ENCODE results near the gene FBXO10. TPM values are rescaled to one million over a fixed set of nuclear protein-coding genes. Genes with fewer than 3 reads are reported as not detected.

The FBXO10 gene
- total RNA-seq, 2 donors from 2014 or later, result 2.7 to 2.9 TPM

DNA sequence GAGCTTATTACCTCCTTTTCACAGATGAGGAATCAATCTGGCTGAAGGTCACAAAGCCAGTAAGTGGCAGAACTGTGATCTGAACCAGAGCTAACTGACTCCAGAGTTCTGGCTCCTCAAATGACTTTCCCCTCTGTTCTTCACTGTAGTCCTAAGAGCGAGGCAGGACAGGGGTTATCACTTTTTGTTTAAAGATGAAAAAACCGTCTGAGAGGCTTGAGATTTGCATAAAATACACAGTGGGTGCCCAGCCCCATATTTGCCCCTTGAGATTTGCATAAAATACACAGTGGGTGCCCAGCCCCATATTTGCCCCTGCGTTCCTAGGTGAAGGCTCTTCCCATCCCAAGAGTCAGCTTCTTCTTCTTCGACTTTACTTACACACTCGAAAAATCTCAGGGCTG, 667 bp downstream of the FBXO10 start:
- H3K4me3 ChIP-seq, result peak overlapping the region; percentile 93
- peak overlapping the region; percentile 81 for H3K27ac ChIP-seq
- TF ChIP-seq, protein P1, sequence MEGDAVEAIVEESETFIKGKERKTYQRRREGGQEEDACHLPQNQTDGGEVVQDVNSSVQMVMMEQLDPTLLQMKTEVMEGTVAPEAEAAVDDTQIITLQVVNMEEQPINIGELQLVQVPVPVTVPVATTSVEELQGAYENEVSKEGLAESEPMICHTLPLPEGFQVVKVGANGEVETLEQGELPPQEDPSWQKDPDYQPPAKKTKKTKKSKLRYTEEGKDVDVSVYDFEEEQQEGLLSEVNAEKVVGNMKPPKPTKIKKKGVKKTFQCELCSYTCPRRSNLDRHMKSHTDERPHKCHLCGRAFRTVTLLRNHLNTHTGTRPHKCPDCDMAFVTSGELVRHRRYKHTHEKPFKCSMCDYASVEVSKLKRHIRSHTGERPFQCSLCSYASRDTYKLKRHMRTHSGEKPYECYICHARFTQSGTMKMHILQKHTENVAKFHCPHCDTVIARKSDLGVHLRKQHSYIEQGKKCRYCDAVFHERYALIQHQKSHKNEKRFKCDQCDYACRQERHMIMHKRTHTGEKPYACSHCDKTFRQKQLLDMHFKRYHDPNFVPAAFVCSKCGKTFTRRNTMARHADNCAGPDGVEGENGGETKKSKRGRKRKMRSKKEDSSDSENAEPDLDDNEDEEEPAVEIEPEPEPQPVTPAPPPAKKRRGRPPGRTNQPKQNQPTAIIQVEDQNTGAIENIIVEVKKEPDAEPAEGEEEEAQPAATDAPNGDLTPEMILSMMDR (IDR thresholded peaks at IDR 0.05), result no peak
- H3K9ac ChIP-seq (ENCODE audit: low read depth in 2 of 2, low read length in 2 of 2), result peak overlapping the region; percentile 76 to 79
- no peaks in the 10 kb centered on the region for H3K27me3 ChIP-seq
- H3K36me3 ChIP-seq, result no peaks in the 10 kb centered on the region
- H3K4me1 ChIP-seq, result peaks cover 5% of the 10 kb centered on the region
- intact Hi-C loops (cut with DNase I), result no loop called here
- H3K9me3 ChIP-seq, result no peaks in the 10 kb centered on the region
- DNase-seq, result no peak

DNA sequence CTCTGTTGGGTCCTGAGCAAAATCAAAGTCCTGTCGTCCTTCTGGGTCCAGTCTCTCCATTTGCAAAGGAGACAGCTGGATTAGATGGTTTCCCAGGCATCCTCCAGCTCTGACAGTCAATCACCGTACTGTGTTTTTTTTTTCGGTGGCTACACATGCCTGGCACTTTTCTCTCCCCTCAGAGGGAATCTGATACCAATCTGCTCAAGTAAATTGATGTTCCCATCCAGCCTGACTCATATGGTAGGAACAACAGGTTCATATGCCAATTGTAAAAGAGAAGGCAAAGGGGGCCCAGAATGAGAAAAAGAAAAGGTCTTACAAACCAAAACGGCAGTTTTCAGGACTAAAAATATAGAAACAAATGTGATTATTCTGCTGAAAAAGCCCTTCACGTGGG, 1.2 kb downstream of the FBXO10 start:
- H3K4me1 ChIP-seq, result peaks cover 5% of the 10 kb centered on the region
- intact Hi-C loops (cut with DNase I), result no loop called here
- H3K27ac ChIP-seq, result no peak overlapping the region
- no peaks in the 10 kb centered on the region for H3K36me3 ChIP-seq
- no peak overlapping the region for H3K9ac ChIP-seq (ENCODE audit: low read depth in 2 of 2, low read length in 2 of 2)
- no peaks in the 10 kb centered on the region for H3K9me3 ChIP-seq
- peak overlapping the region; percentile 93 for H3K4me3 ChIP-seq
- TF ChIP-seq, protein P1 (IDR thresholded peaks at IDR 0.05), result no peak
- no peak for DNase-seq
- no peaks in the 10 kb centered on the region for H3K27me3 ChIP-seq

DNA sequence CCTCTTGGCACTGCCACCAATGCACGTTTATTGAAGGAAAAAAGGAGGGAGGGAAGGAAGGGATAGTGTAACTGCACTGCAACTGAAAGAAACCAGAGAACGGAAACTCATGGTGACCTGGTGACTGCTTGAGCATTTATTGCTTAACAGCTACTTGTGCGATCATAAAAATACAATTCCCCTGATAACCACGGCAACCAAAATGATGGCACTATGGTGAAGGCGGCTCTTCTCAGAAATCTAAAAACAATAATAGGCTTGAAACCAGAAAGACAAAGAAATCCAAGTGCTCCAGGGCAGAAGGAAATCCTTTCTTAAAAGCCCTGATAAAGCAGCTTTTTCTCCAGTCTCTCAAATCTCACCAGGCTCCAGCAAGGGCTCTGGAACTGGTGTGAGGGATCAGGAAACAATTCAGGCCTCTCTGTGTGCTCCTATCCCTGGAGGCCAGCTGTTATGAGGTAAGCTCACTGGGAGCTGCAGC, 1.9 kb downstream of the FBXO10 start:
- Histone ChIP-seq H3K9ac (ENCODE audit: low read depth in 2 of 2, low read length in 2 of 2) (no peak overlapping the region), H3K27ac (no peak overlapping the region), H3K9me3 (no peaks in the 10 kb centered on the region), H3K27me3 (no peaks in the 10 kb centered on the region), H3K36me3 (no peaks in the 10 kb centered on the region), H3K4me1 (peaks cover 5% of the 10 kb centered on the region), H3K4me3 (no peak overlapping the region)
- intact Hi-C loops (cut with DNase I), result no loop called here
- TF ChIP-seq, protein P1 (IDR thresholded peaks at IDR 0.05), result no peak
- no peak for DNase-seq

DNA sequence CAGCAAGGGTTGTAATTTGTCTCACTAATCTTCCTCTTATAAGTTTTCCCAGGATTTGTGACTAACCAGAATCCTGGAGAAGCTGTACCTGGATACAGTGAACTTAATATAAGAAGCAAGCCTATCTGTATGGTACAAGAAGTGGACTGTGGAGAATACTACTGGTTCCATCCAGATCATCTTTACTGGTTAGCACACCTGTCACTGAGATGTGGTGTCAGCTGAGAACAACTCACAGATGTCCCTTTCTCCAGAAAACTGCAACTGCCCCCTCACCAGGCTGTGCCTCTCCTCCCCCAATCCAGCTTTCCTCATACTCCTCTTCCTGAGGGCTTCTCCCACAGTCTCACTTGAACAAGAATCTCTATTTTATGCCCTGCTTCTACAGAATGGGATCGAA, 4.9 kb downstream of the FBXO10 start:
- no peaks in the 10 kb centered on the region for H3K36me3 ChIP-seq
- no peak overlapping the region for H3K9ac ChIP-seq (ENCODE audit: low read depth in 2 of 2, low read length in 2 of 2)
- intact Hi-C loops (cut with DNase I), result no loop called here
- TF ChIP-seq, protein P1 (IDR thresholded peaks at IDR 0.05), result no peak
- no peaks in the 10 kb centered on the region for H3K27me3 ChIP-seq
- peaks cover 5% of the 10 kb centered on the region for H3K4me1 ChIP-seq
- DNase-seq, result no peak
- no peaks in the 10 kb centered on the region for H3K9me3 ChIP-seq
- H3K27ac ChIP-seq, result no peak overlapping the region
- H3K4me3 ChIP-seq, result no peak overlapping the region

DNA sequence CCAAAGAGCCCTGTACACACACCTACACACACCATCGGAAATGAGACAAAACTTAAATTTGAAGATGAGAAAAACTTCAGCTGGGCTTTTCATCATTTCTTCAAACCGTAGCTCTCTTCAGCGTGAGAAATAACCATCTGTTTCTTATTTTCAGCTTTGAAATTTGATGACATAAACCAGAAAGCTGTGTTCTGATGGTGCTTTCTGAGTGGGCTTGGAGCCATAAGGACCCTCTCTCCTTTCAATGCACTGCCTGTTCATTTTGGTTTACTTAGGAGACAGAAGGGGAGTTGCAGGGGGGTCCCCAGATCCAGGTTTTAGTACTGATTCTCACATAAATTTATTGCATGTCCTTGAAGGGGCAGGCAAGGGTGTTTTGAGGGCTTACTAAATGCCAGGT, 9.5 kb downstream of the FBXO10 start:
- Histone ChIP-seq H3K27me3 (no peaks in the 10 kb centered on the region), H3K9me3 (no peaks in the 10 kb centered on the region), H3K36me3 (no peaks in the 10 kb centered on the region), H3K4me1 (no peaks in the 10 kb centered on the region), H3K9ac (ENCODE audit: low read depth in 2 of 2, low read length in 2 of 2) (no peak overlapping the region), H3K4me3 (no peak overlapping the region), H3K27ac (no peak overlapping the region)
- TF ChIP-seq, protein P1 (IDR thresholded peaks at IDR 0.05), result no peak
- DNase-seq, result no peak
- intact Hi-C loops (cut with DNase I), result no loop called here
